GM21515 (cell line): ENCODE results near the gene PTPRN2.

Experiments
- ATAC-seq: cut with Tn5 transposase; IDR thresholded peaks from one replicate; pipeline ENCODE4 v1.9.1; 2021; ENCODE audit not compliant: unreplicated experiment

PTPRN2 gene

DNA sequence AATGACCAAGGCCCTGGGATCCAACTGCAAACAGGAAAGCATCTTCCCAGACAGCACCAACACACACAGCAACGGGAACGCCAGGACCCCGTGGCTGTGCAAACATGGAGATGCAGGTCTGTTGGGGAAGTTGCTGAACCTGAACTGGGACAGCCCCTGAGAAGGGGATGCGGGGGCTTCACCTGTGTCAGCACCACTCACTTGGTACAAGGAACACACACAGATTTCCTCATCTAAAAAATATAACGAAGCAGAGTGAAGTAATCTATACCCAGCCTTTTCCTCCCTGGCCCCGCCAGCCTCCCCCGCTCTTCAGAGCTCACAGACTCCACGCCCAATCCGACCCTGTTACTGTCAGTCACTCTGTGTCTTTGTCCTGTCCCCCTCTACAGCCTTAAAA, 93.0 kb downstream of the PTPRN2 start:
- no peak for ATAC-seq

DNA sequence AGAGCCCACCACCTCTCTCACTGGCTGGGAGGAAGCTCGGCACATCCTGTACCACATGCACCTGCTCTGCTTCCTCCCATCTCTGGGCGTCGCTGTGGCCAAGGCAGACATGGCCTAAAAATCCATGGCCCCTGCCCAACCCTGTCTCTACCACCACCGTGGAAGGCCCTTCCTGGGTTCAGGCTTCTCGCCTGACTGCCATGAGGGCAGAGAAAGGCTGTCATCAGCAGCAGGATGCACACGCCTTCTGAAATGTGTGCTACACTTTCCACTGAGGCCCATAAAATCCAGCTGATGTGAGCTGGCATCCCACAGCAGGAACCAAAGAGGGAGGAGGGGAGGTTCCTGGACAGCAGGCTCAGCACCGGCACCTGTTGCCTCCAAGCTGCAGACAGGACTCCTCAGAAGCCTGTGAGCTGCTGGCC, 93.4 kb downstream of the PTPRN2 start:
- ATAC-seq: no peak

DNA sequence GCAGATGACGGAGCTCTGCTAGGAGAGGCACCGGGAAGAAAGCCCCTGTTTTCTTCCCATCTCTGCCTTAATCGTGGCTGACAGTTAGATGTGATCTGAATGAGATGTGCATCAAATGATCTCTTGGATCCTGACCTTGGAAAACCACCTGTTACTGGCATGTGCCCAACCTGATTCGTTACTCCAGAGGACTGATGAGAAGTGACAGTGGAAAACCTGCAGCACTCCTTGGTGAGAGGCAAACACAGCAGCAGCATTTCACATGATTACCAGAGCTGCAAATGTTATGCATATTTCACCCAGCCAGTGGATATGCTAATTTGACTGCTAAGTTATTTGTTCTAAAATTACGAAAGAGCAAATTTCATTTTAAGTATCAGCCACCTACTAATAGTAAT, 95.3 kb downstream of the PTPRN2 start:
- ATAC-seq: no peak

DNA sequence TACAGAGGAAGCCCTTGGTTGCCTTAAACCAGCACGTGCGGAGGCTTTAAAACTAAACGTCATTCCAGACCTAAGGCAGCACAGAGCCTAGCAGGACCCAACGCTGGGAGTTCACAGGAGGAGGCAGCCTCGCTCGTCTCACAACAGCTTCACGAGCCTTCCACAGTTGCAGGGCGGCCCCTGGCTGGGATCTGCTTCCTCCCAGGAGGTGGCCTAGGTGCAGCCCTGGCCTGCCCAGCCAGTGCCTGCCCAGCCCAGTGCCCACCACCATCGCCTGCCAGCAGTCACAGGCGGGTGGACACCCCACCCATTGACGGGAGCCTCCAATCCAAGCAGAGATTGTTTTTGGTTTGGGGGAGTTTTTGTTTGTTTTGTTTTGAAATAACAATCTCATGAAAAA, 96.5 kb downstream of the PTPRN2 start:
- no peak for ATAC-seq

DNA sequence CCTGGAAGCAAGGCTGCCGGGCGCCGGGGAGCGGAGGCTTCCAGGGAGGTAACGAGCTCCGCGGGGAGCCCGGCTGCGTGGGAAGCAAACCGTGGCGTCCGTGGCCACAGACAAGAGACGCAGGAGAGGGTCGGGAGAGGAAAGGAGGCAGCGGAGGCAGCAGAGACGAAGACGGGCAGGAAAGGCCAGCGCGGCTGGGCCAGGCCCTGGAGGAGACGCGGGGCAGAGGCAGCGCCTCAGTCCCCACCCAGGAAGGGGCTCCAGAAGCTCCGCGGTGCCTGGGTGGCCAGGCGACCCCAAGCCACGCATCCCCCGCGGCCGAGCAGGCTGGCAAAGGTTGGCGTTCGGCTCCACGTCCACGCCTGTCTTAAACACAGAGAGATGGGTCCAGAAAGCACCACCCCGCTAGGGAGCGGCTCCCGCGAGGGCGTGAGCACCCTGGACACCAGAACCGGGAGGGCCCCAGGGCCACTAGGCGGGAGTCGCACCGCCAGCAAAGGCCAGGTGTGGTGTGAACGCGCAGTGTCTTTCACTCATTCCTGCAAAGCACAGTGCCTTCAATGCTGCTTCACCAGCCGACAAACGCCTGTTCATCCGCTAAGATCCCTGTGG, 97.3 kb downstream of the PTPRN2 start:
- no peak for ATAC-seq

DNA sequence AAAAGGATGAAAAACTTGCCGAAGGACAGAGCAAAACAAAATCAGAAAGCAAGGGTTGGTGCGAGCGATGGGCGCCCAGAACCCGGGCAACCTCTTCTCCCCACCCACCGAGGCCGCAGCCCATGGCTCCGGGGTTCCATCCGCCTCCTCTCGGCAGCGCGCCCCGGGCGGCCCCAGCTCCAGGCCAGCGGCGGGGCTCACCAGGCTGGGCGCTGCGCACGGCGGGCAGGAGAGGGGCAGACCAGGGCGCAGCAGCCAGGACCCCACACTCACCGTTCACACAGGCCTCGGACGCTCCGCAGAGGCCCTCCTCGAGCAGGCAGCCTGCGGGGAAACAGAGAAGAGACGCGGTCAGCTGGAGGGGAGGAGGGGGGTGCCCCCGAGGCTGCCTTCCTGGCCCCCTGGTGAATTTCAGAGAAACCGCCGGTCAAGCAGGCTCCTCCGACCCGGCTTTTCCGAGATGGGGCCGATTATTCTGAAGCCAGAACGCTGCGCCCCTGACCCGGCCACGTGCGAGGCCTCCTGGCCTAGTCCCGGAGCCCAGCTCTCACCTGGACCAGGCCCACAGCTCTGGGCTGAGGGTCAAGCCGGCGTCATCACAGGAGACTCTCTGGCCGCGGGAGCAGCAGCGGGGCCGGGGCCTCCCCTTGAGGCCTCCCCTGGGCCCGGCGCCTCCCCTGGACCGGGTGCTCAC, 98.0 kb downstream of the PTPRN2 start:
- ATAC-seq: no peak

DNA sequence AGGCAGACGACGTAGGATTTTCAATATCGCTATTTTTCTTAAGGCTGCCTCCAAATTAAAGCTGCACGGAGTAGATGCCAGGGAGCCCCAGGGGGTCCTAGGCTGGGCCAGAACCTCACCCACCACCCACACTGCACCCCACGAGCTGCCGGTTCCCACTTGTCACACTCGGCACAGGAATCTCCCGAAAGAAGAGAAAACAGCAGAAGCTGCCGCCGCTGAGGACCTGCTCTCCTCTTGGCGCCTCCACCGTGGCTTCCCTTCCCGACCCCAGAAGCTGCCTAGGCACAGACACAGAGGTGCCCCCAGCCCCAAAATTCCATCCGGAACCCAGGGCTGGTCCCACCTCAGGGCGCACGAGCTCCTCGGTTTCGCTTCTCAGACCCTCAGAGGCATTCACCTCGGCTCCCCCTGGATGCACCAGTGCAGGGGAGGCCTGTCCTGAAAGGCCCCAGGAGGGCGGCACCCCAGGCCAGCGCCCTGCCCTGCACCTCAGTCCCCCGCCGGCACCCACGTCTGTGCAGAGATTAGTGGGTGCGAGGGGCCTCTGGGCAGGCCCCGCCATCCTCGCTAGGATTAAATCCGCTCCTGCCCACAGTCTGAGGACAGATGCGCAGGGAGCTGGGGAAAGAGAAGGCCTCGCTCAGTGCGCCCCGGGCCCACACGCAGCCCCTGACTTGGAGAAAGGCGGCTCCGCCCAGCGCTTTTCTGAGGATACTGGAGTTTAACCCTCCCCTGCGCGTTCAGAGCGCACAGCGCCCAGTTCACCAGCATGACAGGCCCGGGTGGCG, 99.2 kb downstream of the PTPRN2 start:
- no peak for ATAC-seq

DNA sequence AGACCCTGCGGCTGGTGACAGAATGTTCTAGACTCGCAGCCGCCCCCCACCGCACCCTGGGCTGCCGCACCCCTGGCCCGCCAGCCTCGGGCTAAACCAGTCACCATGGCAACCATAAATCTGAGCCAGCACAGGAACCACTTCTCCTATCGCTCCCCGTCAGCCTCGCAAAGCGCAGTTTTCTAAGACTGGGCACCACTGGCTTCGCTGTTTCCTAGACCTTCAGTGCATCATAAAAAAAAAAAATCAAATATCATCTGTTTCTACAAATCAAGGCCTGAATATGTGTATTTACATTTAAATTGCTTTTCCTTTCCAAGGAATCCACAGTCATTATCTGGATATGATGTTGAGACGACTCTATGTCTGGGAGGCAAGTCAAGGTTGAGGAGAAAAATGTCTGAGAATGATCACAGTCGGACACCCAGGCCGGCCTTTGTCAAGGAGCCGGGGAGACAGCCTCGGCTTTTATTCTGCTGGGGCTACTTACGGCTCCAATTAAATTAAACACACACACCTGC, 99.9 kb downstream of the PTPRN2 start:
- ATAC-seq: no peak

DNA sequence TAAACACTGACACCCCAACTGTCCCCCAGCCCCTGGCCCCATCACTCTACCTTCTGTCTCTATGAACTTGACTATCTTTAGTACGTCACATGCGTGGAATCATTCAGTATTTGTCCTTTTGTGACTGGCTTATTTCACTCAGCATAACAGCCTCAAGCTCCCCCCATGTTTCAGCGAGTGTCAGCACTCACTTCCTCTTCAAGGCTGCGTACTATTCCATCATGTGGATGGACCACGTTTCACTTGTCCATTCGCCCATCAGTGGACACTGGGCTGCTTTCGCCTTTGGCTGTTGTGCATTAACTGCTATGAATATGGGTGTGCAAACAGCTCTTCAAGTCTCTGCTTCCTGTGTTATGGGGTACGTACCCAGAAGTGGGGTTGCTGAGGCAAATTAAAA, 100.7 kb downstream of the PTPRN2 start:
- ATAC-seq: no peak

DNA sequence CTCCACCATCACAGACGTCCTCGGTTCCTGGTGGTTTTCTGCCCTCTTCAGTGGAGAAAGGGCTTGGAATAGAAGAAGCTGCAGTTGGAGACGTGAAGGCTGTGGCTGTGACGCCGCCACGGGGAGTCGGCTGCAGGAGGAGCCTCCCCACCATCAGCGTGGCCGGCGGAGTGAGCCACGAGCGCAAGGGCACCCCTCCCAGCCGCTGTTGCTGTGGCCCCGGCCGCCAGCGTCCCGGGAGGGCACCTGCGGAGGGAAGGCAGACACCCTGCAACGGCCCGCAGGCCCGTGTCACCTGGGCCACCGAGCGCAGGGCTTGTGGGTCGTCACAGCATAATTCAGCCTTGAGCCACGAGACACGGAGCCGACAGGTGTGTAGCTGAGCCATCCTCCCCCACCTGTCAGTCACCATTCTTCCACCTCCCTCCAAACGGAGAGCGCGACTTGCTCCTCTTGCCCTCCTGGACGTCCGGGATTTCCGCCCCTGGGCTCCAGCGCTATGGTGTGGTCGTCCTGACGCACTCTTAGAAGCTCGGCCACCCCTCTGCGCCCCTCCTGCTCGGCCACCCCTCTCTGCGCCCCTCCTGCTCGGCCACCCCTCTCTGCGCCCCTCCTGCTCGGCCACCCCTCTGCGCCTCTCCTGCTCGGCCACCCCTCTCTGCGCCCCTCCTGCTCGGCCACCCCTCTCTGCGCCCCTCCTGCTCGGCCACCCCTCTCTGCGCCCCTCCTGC, 102.7 kb downstream of the PTPRN2 start:
- no peak for ATAC-seq

DNA sequence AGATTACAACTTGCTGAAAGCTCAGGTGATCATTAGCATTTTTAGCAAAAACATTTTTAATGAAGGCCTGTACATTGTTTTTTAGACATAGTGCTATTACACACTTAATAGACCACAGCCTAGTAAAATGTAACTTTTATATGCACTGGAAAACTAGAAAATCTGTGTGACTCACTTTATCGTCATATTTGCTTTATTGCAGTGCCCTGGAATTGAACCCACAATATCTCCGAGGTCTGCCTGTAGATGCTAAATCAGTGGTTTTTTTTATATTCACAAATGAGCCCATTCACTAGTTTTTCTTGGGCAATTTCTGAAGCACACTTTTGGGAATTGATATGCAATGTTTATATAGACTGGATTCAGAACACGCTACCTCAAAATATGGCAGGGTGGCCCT, 105.1 kb downstream of the PTPRN2 start:
- no peak for ATAC-seq

DNA sequence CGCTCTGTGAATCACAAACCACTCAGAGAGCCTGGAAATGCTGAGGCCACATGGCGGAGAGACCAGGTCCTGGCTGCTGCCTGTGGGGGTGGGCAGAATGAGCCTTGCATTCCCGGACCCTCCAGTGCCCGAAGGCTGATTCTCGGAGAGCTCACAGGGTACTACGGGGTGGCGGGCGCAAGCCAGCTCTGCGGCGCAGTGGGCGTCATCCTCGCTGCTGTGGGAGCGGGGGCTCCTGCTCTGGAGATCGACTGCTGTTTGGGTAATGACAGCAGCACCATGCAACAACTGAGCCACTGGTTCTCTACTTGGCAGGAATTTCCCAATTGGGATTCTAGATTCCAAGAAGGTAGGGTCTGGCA, 108.0 kb downstream of the PTPRN2 start:
- ATAC-seq: no peak

DNA sequence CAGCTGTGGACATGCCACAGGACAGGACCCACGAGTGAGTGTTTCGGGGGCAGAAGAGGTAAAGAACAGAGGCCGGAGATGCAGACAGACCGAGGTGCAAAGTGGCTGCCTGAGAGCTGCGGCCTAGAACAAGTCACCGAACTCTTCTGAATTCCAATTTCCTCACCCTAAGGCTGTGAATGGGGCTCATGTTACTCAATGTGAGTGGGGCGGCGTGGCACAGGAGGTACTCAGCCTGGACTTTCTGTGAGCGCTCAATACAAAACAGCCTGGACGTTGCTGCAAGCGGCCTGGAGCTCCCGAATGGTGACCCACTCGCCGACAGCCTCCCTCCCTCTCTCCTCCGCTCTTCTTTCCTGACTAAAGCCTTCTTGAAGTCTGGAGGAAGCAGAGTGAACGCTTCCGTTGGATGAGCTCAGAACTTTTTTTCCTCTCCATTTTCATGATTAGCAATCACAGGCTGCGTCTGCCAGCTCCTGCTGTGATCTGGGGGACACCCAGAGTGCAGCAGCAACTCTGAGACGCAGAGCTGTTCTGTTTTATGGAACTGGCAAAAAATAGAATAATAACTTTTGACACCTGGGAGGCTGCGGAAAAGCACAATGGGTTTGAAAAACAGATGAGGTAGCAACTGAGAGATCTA, 108.5 kb downstream of the PTPRN2 start:
- ATAC-seq: no peak

DNA sequence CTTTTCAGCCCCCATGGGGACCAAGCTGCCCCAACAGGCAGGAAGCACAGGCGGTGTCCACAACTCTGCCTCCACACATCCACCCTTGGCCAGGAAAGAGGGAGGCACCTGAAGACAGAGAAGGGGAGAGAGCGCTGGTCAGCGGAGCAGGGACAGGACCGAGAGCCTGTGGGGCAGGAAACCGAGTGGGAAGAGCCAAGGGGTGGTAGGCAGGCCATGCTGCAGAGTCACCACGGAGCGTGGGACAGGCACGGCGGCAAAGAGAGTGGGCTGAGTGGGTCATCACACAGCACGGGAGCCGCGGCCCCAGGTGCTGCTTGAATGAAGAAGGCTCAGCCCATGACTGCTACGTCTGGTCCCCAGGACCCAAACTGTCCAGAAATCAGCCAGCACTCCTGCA, 109.8 kb downstream of the PTPRN2 start:
- no peak for ATAC-seq

DNA sequence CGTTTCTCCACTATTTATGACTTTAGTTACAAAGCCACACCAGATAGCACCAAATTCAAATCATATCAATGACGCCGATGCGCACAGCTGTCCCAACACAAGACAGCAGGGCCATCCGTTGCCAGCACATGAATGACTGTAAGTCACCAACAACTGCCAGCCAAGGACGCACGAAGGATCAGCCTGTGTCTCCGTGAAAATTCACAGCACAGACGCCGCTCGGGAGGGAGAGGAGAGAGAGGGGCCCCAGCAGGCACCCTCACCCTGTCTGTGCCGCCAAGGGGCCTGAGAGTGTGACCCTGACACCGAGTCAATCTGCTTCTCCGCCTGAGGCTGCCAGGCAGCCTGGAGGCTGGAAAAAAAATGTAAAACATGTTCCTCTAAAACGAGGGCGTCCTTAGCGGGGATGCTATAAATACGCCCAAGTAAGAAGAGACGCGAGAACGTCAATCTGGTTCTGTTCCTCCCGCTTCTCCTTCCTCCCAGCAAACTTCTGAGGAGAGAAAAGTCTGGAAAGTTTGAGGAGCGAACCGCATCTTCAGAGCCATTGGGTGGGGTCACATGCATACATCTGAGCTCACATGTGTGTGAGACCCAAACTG, 111.2 kb downstream of the PTPRN2 start:
- no peak for ATAC-seq

DNA sequence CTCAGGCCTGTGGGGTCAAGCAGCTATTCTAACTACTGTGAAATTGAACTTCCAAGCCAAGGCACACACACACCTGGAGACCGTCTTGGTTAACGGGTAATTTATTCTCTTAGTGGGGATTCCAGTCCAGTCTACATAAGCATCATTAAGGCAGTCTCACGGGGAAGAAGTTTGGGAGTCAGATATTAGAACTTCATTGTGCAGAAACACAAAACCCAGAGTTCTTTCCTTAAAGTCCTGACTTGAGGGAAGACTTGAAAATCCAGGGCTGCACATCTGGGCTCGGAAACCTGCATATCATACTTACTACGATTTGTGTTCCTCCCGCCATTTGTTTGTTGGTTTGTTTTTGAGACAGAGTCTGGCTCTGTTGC, 112.0 kb downstream of the PTPRN2 start:
- ATAC-seq: no peak

DNA sequence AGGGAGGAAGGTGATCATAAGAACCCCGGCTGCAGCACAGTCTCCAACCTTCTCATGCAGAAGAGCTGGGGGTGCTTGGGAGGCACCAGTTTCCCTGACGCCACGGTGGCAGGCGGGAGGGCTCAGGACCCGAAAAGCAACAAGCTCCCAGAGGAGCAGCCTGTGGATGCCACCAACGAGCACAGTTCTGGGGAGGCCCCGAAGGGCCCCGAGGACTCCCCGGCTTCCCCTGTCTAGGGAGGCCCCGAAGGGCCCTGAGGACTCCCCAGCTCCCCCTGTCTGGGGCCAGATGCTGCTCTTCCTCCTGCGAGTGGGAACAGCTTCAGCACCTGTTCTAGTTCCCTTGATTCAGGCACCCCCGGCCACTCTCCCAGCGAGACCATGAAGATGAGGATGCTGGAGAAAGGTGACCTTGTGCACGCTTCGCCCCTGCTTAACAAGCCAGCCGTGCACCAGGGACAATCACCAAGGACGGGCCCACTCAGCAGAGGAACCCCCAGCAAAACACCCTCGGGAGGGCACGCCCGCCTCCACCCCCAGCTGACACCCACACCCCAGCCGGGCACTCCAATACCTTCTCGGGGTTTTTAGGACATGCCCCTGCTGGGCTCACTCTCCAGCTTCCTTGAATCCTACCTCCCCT, 112.5 kb downstream of the PTPRN2 start:
- no peak for ATAC-seq

DNA sequence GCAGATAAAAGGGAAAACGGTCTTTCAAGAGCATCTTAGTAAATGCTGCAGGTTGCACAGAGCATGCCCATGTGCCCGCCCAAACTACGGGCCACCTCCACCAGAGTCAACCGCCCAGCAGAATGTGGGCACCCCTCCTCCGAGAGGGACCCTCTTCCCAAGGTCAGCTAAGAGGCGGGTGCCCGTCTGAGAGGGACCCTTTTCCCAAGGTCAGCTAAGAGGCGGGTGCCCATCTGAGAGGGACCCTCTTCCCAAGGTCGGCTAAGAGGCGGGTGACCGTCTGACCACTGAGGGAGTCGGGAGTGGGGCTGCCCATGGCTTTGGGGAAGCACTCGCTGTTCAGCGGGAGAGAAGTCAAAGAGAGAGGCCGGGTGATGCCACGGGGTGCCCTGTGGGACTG, 113.1 kb downstream of the PTPRN2 start:
- no peak for ATAC-seq

DNA sequence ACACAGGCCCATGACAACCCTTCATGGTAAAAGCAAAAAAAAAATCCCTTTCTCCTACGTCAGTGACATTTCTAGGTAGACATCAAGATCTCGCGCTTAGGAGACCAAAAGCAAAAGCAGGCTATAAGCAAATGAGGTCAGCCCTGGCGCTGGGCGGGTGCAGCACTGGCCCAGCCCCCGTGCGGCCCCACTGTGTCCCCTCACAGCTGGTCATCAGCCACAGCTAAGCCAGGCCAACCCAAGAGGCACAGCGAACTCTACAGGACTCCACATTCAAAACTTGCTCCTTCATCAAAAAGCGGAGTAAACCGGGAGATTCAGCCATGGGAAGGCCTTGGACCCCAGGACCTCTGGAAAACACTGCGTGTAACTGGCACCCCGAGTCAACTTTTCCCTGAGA, 113.7 kb downstream of the PTPRN2 start:
- ATAC-seq: no peak

DNA sequence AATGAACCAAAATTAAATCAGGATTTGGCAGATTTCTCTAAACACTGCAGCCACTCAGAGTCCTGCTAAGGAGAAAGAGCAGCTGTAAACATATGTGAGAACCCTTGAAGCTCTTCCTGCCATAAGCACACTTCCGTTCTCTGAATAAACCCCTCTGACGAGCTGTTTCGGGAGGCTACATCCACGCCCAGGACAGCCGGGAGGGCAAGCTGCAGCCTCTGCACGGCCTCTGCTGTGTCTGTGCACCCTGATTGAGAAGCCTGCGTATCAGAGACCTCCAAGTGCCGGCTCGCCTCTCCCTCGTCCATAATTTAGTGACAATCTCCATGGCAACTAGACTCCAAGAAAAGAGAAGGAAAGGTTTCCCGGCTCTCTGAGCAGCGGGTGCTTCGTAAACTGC, 114.4 kb downstream of the PTPRN2 start:
- no peak for ATAC-seq
